Measurements from ENCODE around the gene SIPA1. TPM values are rescaled to one million over a fixed set of nuclear protein-coding genes. Genes with fewer than 3 reads are reported as not detected.

SIPA1 gene
- total RNA-seq, 1 experiment from 2014 or later = 86.9 TPM

Small RNA genes within 50 kb of the gene (microRNA-seq; reads per million reads assigned to microRNA genes)
- gene MIR4489 (ENCODE audit: unreplicated experiment) (not detected), gene MIR4690 (ENCODE audit: unreplicated experiment) (not detected)

Other genes with a start within 250 kb of the SIPA1 start
- 731 TPM for gene NEAT1, start 215.3 kb upstream of the SIPA1 start, total RNA-seq (2021; ENCODE audit: unreplicated experiment)
- 13,645 TPM for gene MALAT1, start 139.1 kb upstream of the SIPA1 start, total RNA-seq (2021; ENCODE audit: unreplicated experiment)
- gene SCYL1, start 113.0 kb upstream of the SIPA1 start, total RNA-seq (2021; ENCODE audit: unreplicated experiment) = 117 TPM
- gene LTBP3, start 79.7 kb upstream of the SIPA1 start, total RNA-seq (2021; ENCODE audit: unreplicated experiment) = 133 TPM
- gene ZNRD2, start 67.6 kb upstream of the SIPA1 start, total RNA-seq (2021; ENCODE audit: unreplicated experiment) = 61.2 TPM
- gene FAM89B, start 65.6 kb upstream of the SIPA1 start, total RNA-seq (2021; ENCODE audit: unreplicated experiment) = 102 TPM
- gene EHBP1L1, start 62.0 kb upstream of the SIPA1 start, total RNA-seq (2021; ENCODE audit: unreplicated experiment) = 108 TPM
- gene KCNK7, start 42.3 kb upstream of the SIPA1 start, total RNA-seq (2021; ENCODE audit: unreplicated experiment) = 0.69 TPM
- gene MAP3K11, start 23.9 kb upstream of the SIPA1 start, total RNA-seq (2021; ENCODE audit: unreplicated experiment) = 124 TPM
- gene PCNX3, start 22.3 kb upstream of the SIPA1 start, total RNA-seq (2021; ENCODE audit: unreplicated experiment) = 74.5 TPM
- 141 TPM for gene RELA, start 24.8 kb downstream of the SIPA1 start, total RNA-seq (2021; ENCODE audit: unreplicated experiment)
- gene KAT5, start 74.2 kb downstream of the SIPA1 start, total RNA-seq (2021; ENCODE audit: unreplicated experiment) = 84.2 TPM
- 107 TPM for gene RNASEH2C, start 82.7 kb downstream of the SIPA1 start, total RNA-seq (2021; ENCODE audit: unreplicated experiment)
- 35.0 TPM for gene AP5B1, start 142.9 kb downstream of the SIPA1 start, total RNA-seq (2021; ENCODE audit: unreplicated experiment)
- 0.23 TPM for gene OVOL1, start 149.0 kb downstream of the SIPA1 start, total RNA-seq (2021; ENCODE audit: unreplicated experiment)
- not detected for gene SNX32, start 195.9 kb downstream of the SIPA1 start, total RNA-seq (2021; ENCODE audit: unreplicated experiment)
- 1,911 TPM for gene CFL1, start 220.1 kb downstream of the SIPA1 start, total RNA-seq (2021; ENCODE audit: unreplicated experiment)
- gene MUS81, start 222.3 kb downstream of the SIPA1 start, total RNA-seq (2021; ENCODE audit: unreplicated experiment) = 140 TPM
- gene EFEMP2, start 234.7 kb downstream of the SIPA1 start, total RNA-seq (2021; ENCODE audit: unreplicated experiment) = 23.7 TPM
- not detected for gene CTSW, start 241.7 kb downstream of the SIPA1 start, total RNA-seq (2021; ENCODE audit: unreplicated experiment)

Data from Panc1 (cell line).